Cardiac fibroblast (primary cell): ENCODE measurements around the gene POLDIP2.

Experiments
- DNase-seq, 2 donors: peaks; one replicate each; pipeline versions ENCODE4 v3.0.0 to v3.0.0-alpha.2; 2010; ENCODE audit warnings: low read depth in 2 of 2
- H3K4me3 ChIP-seq, 2 donors: replicated peaks in 1 of 2; 1 replicate in 1 of 2; 2 replicates in 1 of 2; pipeline ENCODE4 v1.5.1; 2011; ENCODE audit warnings: low read depth in 2 of 2, low read length in 2 of 2, mild to moderate bottlenecking in 2 of 2, moderate library complexity in 1 of 2
- CTCF ChIP-seq: IDR thresholded peaks from one replicate; pipeline ENCODE4 v1.5.1; 2011; ENCODE audit warnings: low read depth, mild to moderate bottlenecking, low read length, inconsistent platforms

Gene POLDIP2

GRCh38 chr17:28357901-28358197, 522 bp upstream of the POLDIP2 start:
- peak overlapping the region; percentile 90 to 96 for H3K4me3 ChIP-seq
- no peak for TF ChIP-seq CTCF
- no peak for DNase-seq

- no peak for TF ChIP-seq CTCF
- no peak overlapping the region for H3K4me3 ChIP-seq
- DNase-seq, result no peak
Observed at GRCh38 chr17:28350271-28350670, 7.1 kb downstream of the POLDIP2 start.

GRCh38 chr17:28348979-28349378, 8.3 kb downstream of the POLDIP2 start:
- no peak for DNase-seq
- no peak overlapping the region for H3K4me3 ChIP-seq
- no peak for TF ChIP-seq CTCF

GRCh38 chr17:28347261-28347891, 10.0 kb downstream of the POLDIP2 start:
- no peak overlapping the region for H3K4me3 ChIP-seq
- DNase-seq, result peak; percentile 92 to 93
- TF ChIP-seq CTCF, result no peak

- H3K4me3 ChIP-seq, result no peak overlapping the region
- no peak for DNase-seq
- TF ChIP-seq CTCF, result peak; percentile 53
Observed at GRCh38 chr17:28346746-28347246, 10.5 kb downstream of the POLDIP2 start.

- no peak for DNase-seq
- H3K4me3 ChIP-seq, result no peak overlapping the region
- no peak for TF ChIP-seq CTCF
Observed at GRCh38 chr17:28346199-28346580, 11.1 kb downstream of the POLDIP2 start.
